Measurements from ENCODE around the gene IRAK3. TPM values are rescaled to one million over a fixed set of nuclear protein-coding genes. Genes with fewer than 3 reads are reported as not detected.

IRAK3 gene
- total and polyA plus RNA-seq, 2 donors (not counting 1 experiment from before 2014, with no cell fraction given), result 3.9 to 4.3 TPM

- Mint-ChIP-seq H3K9me3 (ENCODE audit: insufficient read depth) (no peaks in the 10 kb centered on the region), H3K27ac (no peak overlapping the region), H3K27me3 (no peaks in the 10 kb centered on the region), H3K4me1 (peaks cover 36% of the 10 kb centered on the region), H3K4me3 (no peak overlapping the region)
- peaks cover 0 to 7% (median 0%) of the 10 kb centered on the region in 3 donors for H3K9me3 ChIP-seq (ENCODE audit: control extremely low read depth in 1 of 3, control insufficient read depth in 2 of 3, insufficient read depth in 1 of 3, low read length in 2 of 3)
- DNase-seq (no peak), ATAC-seq (ENCODE audit: low read depth) (no peak)
- CTCF ChIA-PET, result no interaction called here
- intact Hi-C loops (cut with micrococcal nuclease), result no loop called here
- TF ChIP-seq EZH2 (IDR thresholded peaks at IDR 0.05; ENCODE audit: borderline replicate concordance, insufficient read depth, low read depth, low read length, poor library complexity, severe bottlenecking) (no peak), CTCF (IDR thresholded peaks at IDR 0.05) (no peak)
- no peak overlapping the region for H2AFZ ChIP-seq (ENCODE audit: insufficient read depth, low read depth, low read length, poor library complexity, severe bottlenecking)
- peaks cover 0 to 2% of the 10 kb centered on the region in 2 donors for H3K4me1 ChIP-seq (ENCODE audit: control insufficient read depth in 2 of 2, insufficient read depth in 2 of 2, low read length in 2 of 2)
- H3K36me3 ChIP-seq (replicated peaks in 1 of 2; ENCODE audit: control extremely low read depth in 1 of 2, control insufficient read depth in 1 of 2, extremely low read depth in 1 of 2, insufficient read depth in 2 of 2, low read length in 1 of 2), result peaks cover 7 to 34% of the 10 kb centered on the region in 2 experiments
- H3K4me2 ChIP-seq (replicated peaks; ENCODE audit: low read depth, low read length, poor library complexity, severe bottlenecking), result no peak overlapping the region
- no peak overlapping the region for H3K4me3 ChIP-seq (ENCODE audit: control extremely low read depth in 1 of 5, extremely low read depth in 1 of 5, insufficient read depth in 1 of 5, low read depth in 2 of 5, low read length in 4 of 5)
- H3K9ac ChIP-seq (ENCODE audit: low read length), result no peak overlapping the region
- no peaks in the 10 kb centered on the region for H3K27me3 ChIP-seq (replicated peaks in 1 of 4; ENCODE audit: control extremely low read depth in 1 of 4, control insufficient read depth in 3 of 4, insufficient read depth in 4 of 4, low read length in 3 of 4)
- H3K79me2 ChIP-seq (ENCODE audit: control insufficient read depth, insufficient read depth, low read length), result peaks cover 77% of the 10 kb centered on the region
- peaks cover 84% of the 10 kb centered on the region for H4K20me1 ChIP-seq (ENCODE audit: control insufficient read depth, insufficient read depth, low read length, poor library complexity, severe bottlenecking)
- POLR2A ChIA-PET, result no interaction called here
- H3K27ac ChIP-seq (ENCODE audit: low read length in 2 of 2), result no peak overlapping the region
- WGBS (ENCODE audit: insufficient coverage), result no CpG with 5 or more reads among the region's 2 CpGs
Measured at GRCh38 chr12:66156654-66157053, 32.4 kb upstream of the IRAK3 start.

DNA sequence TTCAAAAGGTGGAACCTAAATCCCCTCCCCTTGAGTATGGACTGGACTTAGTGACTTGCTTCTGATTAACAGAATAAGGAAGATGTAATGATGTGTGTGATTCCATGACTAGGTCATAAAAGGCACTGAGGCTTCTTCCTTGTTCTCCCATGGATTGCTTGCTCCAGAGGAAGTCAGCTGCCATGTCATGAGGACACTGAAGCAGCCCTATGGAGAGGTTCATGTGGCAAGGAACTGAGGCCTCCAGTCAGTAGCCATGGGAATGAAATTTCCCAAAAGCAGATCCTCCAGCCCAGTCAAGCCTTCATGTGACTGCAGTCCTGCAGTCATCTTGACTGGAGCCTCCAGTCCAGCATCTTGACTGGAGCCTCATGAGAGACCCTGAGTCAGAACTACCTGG is 29.9 kb upstream of the IRAK3 start:
- Mint-ChIP-seq H3K27me3 (no peaks in the 10 kb centered on the region), H3K4me1 (peaks cover 54% of the 10 kb centered on the region), H3K9me3 (ENCODE audit: insufficient read depth) (no peaks in the 10 kb centered on the region), H3K4me3 (no peak overlapping the region), H3K27ac (no peak overlapping the region)
- Histone ChIP-seq H3K9ac (ENCODE audit: low read length) (no peak overlapping the region), H3K9me3 (ENCODE audit: control extremely low read depth in 1 of 3, control insufficient read depth in 2 of 3, insufficient read depth in 1 of 3, low read length in 2 of 3) (peaks cover 0 to 7% (median 0%) of the 10 kb centered on the region in 3 donors), H4K20me1 (ENCODE audit: control insufficient read depth, insufficient read depth, low read length, poor library complexity, severe bottlenecking) (peaks cover 92% of the 10 kb centered on the region), H3K79me2 (ENCODE audit: control insufficient read depth, insufficient read depth, low read length) (peaks cover 98% of the 10 kb centered on the region), H3K36me3 (replicated peaks in 1 of 2; ENCODE audit: control extremely low read depth in 1 of 2, control insufficient read depth in 1 of 2, extremely low read depth in 1 of 2, insufficient read depth in 2 of 2, low read length in 1 of 2) (peaks cover 5 to 33% of the 10 kb centered on the region in 2 experiments), H3K27ac (ENCODE audit: low read length in 2 of 2) (no peak overlapping the region), H2AFZ (ENCODE audit: insufficient read depth, low read depth, low read length, poor library complexity, severe bottlenecking) (no peak overlapping the region), H3K27me3 (replicated peaks in 1 of 4; ENCODE audit: control extremely low read depth in 1 of 4, control insufficient read depth in 3 of 4, insufficient read depth in 4 of 4, low read length in 3 of 4) (no peaks in the 10 kb centered on the region), H3K4me1 (ENCODE audit: control insufficient read depth in 2 of 2, insufficient read depth in 2 of 2, low read length in 2 of 2) (peaks cover 13 to 16% of the 10 kb centered on the region in 2 donors), H3K4me2 (replicated peaks; ENCODE audit: low read depth, low read length, poor library complexity, severe bottlenecking) (no peak overlapping the region), H3K4me3 (ENCODE audit: control extremely low read depth in 1 of 5, extremely low read depth in 1 of 5, insufficient read depth in 1 of 5, low read depth in 2 of 5, low read length in 4 of 5) (no peak overlapping the region)
- ChIA-PET CTCF (interaction anchor here (0.6 to 0.7 kb wide), 2 partner anchors 70 to 535 kb away, joined by 3 to 4 read pairs; no protein-coding TSS in a partner anchor), POLR2A (no interaction called here)
- TF ChIP-seq CTCF (IDR thresholded peaks at IDR 0.05), result no peak
- TF ChIP-seq EZH2 (IDR thresholded peaks at IDR 0.05; ENCODE audit: borderline replicate concordance, insufficient read depth, low read depth, low read length, poor library complexity, severe bottlenecking), result no peak
- DNase-seq (no peak), ATAC-seq (ENCODE audit: low read depth) (no peak)
- intact Hi-C loops (cut with micrococcal nuclease), result no loop called here

Measured in B cell (primary cell).